Measurements from ENCODE around the gene CSMD2.

GRCh38 chr1:33586106-33586505 is 578.9 kb downstream of the CSMD2 start:
- TF ChIP-seq PATZ1 (CRISPR knock-in tag; IDR thresholded peaks at IDR 0.05; ENCODE audit: borderline replicate concordance) (no peak), TOX (CRISPR knock-in tag; IDR thresholded peaks at IDR 0.05; ENCODE audit: borderline replicate concordance) (no peak), ZNF565 (CRISPR knock-in tag; conservative IDR thresholded peaks at IDR 0.05; ENCODE audit: low read depth) (no peak), ZNF70 (CRISPR knock-in tag; IDR thresholded peaks at IDR 0.05) (no peak), CREB5 (CRISPR knock-in tag; IDR thresholded peaks at IDR 0.05; ENCODE audit: low read depth) (no peak)

Data from SK-N-SH treated with all-trans-retinoic acid at 6 μM for 48 hours (cell line).